Measurements from ENCODE around the gene TMEM140. TPM values are rescaled to one million over a fixed set of nuclear protein-coding genes. Genes with fewer than 3 reads are reported as not detected.
A peak's percentile ranks its signal among the peaks of the same experiment; 100 is the strongest.
"Not testable (repeated sequence)": the region's sequence is repeated elsewhere in the genome, so short reads cannot be mapped to it uniquely, and the experiment has no call there.

Gene TMEM140
- total RNA-seq, 1 donor from 2014 or later, result 26.9 TPM

DNA sequence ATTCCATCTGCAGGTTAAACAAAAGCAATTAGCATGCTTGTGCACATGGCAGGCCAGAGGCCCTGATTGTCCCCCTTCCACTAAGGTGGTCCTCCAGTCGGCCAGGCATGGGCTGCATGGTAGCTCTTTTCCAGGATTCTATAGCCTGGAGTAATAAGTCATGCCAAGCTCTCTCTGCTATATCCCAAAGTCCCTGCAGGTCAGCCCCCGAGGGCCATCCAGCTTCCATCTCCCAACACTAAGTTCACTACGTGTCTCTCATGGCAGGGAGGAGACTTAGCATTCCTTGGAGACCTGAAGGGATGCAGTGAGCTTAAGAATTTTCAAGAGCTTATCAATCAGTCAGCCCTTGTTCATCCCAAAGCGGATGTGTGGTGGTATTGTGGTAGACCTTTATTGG lies 26.0 kb downstream of the TMEM140 start:
- H3K4me1 ChIP-seq, result peaks cover 11 to 17% of the 10 kb centered on the region in 2 donors
- H3K9me3 ChIP-seq; DNase-seq (ENCODE audit: low spot score in 2 of 2); H3K36me3 ChIP-seq; H3K4me3 ChIP-seq; H3K27me3 ChIP-seq; H3K27ac ChIP-seq: not testable (repeated sequence)
- intact Hi-C loops (cut with DNase I), result loop anchor here (5.0 to 10.0 kb wide), 3 partner anchors 78 to 379 kb away; no protein-coding TSS in a partner anchor

DNA sequence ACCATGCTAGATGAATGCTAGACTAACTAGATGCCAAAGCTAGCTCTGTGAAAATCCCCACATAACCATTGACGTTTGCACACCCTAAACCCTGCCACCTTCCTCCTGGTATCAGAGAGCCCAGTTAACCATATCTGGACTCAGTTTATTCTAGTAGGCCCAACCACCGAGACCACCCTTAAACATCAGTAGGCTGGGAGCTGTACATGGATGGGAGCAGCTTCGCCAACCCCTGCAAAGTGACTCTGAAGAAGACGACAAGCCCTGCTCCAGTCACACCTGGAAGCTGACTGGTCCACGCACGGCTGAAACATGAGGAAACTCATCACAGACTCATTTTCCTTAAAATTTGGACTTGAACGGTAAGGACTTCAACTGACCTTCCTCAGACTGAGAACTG lies 27.1 kb downstream of the TMEM140 start:
- Histone ChIP-seq H3K27me3 (no peaks in the 10 kb centered on the region), H3K4me3 (no peak overlapping the region), H3K36me3 (peaks cover 0 to under 1% of the 10 kb centered on the region in 2 donors), H3K27ac (no peak overlapping the region), H3K9me3 (no peaks in the 10 kb centered on the region), H3K4me1 (peaks cover under 1 to 8% of the 10 kb centered on the region in 2 donors)
- DNase-seq (ENCODE audit: low spot score in 2 of 2), result no peak
- intact Hi-C loops (cut with DNase I), result loop anchor here (5.0 to 10.0 kb wide), 3 partner anchors 77 to 380 kb away; no protein-coding TSS in a partner anchor
- TF ChIP-seq, protein P1, sequence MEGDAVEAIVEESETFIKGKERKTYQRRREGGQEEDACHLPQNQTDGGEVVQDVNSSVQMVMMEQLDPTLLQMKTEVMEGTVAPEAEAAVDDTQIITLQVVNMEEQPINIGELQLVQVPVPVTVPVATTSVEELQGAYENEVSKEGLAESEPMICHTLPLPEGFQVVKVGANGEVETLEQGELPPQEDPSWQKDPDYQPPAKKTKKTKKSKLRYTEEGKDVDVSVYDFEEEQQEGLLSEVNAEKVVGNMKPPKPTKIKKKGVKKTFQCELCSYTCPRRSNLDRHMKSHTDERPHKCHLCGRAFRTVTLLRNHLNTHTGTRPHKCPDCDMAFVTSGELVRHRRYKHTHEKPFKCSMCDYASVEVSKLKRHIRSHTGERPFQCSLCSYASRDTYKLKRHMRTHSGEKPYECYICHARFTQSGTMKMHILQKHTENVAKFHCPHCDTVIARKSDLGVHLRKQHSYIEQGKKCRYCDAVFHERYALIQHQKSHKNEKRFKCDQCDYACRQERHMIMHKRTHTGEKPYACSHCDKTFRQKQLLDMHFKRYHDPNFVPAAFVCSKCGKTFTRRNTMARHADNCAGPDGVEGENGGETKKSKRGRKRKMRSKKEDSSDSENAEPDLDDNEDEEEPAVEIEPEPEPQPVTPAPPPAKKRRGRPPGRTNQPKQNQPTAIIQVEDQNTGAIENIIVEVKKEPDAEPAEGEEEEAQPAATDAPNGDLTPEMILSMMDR (IDR thresholded peaks at IDR 0.05), result no peak

DNA sequence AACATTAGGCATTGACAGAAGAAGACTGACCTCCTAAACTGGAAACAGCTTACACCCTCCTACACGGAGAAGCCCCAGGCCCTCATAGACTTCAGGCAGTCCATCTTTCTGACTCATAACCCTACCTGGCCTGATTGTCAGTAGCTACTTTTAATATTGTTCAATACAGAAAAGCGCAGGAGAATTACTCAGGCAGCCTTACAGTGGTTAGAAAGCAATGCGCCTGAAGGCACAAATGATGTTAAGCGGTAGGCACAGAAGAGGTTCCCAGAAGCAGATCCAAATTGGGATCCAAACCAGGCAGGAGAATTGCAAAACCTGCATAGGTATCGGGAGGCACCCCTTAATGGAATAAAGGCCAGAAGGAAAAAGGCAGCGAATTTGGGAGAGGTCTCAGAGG lies 28.1 kb downstream of the TMEM140 start:
- no peak for DNase-seq (ENCODE audit: low spot score in 2 of 2)
- Histone ChIP-seq H3K27me3 (no peaks in the 10 kb centered on the region), H3K27ac (no peak overlapping the region), H3K4me3 (no peak overlapping the region), H3K36me3 (peaks cover 0 to 8% of the 10 kb centered on the region in 2 donors), H3K4me1 (peaks cover 0 to 8% of the 10 kb centered on the region in 2 donors), H3K9me3 (peaks cover 2 to 7% of the 10 kb centered on the region in 2 donors)
- intact Hi-C loops (cut with DNase I), result loop anchor here (10.0 kb wide), 1 partner anchor 381 kb away; no protein-coding TSS in a partner anchor
- TF ChIP-seq, protein P1 (IDR thresholded peaks at IDR 0.05), result no peak

DNA sequence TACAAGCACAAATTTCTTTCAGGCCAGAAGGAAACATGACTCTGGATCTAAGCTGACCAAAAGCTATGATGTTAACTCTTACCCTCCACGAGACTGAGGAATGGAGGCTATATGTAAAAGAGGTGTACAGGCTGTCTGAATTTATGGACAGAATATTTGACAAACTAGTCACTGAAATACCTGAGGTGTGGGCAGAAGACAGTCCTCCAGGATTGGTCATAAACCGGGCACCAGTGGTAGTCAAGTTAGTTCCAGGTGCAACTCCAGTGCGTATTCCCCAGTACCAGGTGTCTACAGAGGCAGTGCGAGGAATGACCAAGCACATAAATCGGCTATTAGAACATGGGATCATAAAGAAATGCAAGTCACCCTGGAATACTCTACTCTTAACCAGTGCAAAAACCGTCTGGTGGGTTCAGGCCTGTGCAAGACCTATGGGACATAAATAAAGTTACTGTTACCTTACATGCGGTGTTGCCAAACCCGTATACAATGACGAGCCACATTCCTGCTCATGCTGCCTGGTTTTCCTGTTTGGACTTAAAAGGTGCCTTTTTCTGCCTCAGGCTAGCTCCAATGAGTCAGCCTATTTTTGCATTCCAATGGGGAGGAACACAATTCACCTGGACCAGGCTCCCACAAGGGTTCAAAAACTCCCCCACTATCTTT lies 29.3 kb downstream of the TMEM140 start:
- TF ChIP-seq, protein P1 (IDR thresholded peaks at IDR 0.05), result no peak
- peaks cover 4 to 20% of the 10 kb centered on the region in 2 donors for H3K36me3 ChIP-seq
- intact Hi-C loops (cut with DNase I), result loop anchor here (10.0 kb wide), 1 partner anchor 382 kb away; no protein-coding TSS in a partner anchor
- no peak for DNase-seq (ENCODE audit: low spot score in 2 of 2)
- no peak overlapping the region for H3K4me3 ChIP-seq
- H3K4me1 ChIP-seq, result no peaks in the 10 kb centered on the region
- H3K27me3 ChIP-seq, result no peaks in the 10 kb centered on the region
- no peak overlapping the region for H3K27ac ChIP-seq
- peaks cover 8 to 19% of the 10 kb centered on the region in 2 donors for H3K9me3 ChIP-seq

DNA sequence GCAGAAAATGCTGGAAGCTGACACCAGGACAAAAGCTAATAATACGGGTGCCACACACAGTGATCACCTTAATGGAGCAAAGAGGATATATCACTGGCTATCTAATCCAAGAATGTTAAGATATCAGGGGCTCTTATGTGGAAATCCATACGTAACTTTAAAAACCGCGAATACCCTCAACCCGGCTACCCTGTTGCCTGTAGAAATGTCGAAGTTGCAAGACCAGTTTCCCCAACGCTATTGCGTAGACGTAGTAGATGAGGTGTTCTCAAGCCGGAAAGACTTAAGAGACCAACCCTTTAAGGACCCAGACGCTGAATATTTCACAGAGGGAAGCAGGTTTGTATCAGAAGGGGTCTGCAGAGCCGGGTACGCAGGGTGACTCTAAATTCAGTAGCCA lies 30.5 kb downstream of the TMEM140 start:
- Histone ChIP-seq H3K27ac (no peak overlapping the region), H3K36me3 (peaks cover 9 to 32% of the 10 kb centered on the region in 2 donors), H3K27me3 (no peaks in the 10 kb centered on the region), H3K4me3 (no peak overlapping the region), H3K9me3 (peaks cover 10 to 26% of the 10 kb centered on the region in 2 donors), H3K4me1 (no peaks in the 10 kb centered on the region)
- intact Hi-C loops (cut with DNase I), result loop anchor here (10.0 kb wide), 1 partner anchor 384 kb away; no protein-coding TSS in a partner anchor
- TF ChIP-seq, protein P1 (IDR thresholded peaks at IDR 0.05), result no peak
- DNase-seq (ENCODE audit: low spot score in 2 of 2), result peak in 1 of 2 donors; percentile 28

DNA sequence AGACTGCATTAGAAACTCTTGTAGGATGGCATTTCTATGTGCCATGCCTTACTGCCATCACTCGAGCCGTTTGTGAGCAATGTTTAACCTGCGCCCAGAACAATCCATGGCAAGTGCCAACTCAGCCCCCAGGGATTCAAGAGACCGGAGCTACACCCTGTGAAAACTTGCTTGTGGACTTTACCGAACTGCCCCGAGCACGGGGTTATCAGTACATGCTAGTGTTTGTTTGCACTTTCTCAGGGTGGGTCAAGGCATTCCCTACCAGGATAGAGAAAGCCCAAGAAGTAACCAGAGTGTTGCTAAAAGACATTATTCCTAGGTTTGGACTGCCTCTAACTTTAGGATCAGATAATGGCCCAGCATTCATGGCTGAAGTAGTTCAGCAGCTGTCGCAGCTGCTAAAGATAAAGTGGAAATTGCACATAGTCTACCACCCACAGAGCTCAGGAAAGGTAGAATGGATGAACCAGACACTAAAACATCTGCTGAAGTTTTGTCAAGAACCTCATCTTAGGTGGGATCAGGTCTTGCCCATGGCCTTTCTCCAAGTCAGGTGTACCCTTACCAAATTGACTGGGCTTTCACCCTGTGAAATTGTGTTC lies 31.6 kb downstream of the TMEM140 start:
- Histone ChIP-seq H3K36me3 (peaks cover 18 to 43% of the 10 kb centered on the region in 2 donors), H3K9me3 (peaks cover 10 to 26% of the 10 kb centered on the region in 2 donors), H3K4me3 (no peak overlapping the region), H3K27me3 (no peaks in the 10 kb centered on the region), H3K27ac (no peak overlapping the region), H3K4me1 (no peaks in the 10 kb centered on the region)
- peak in 1 of 2 donors; percentile 48 for DNase-seq (ENCODE audit: low spot score in 2 of 2)
- TF ChIP-seq, protein P1 (IDR thresholded peaks at IDR 0.05), result no peak
- intact Hi-C loops (cut with DNase I), result loop anchor here (10.0 kb wide), 1 partner anchor 385 kb away; no protein-coding TSS in a partner anchor
